IMR-90 (cell line): ENCODE data around the gene ATXN7L2. TPM values are rescaled to one million over a fixed set of nuclear protein-coding genes. Genes with fewer than 3 reads are reported as not detected.

Experiments
- ATAC-seq: fragments of 200-7000 bp; cut with Tn5 transposase; 2 replicates; pipeline ENCODE4 v1.9.1; 2020; ENCODE audit warnings: low read depth, mild to moderate bottlenecking, moderate library complexity
- BruUV-seq: library from RNA; stranded (reverse); fragments of 400-500 nt; replicated peaks from 2 replicates; lab custom pipeline; 2021; lab: Mats Ljungman, UMichigan
- CTCF ChIA-PET: fragments of 300-600 bp; formaldehyde crosslinking; extraction: SDS; loops from one replicate; lab custom pipeline; 2021; ENCODE audit warnings: antibody characterized with exemption; lab: Yijun Ruan, JAX
- POLR2A ChIA-PET: fragments of 300-600 bp; sonication (Branson Sonifier 250); formaldehyde crosslinking; loops from one replicate; lab custom pipeline; 2022; ENCODE audit warnings: antibody characterized with exemption; ENCODE audit not compliant: unreplicated experiment; lab: Charles Lee
- DNase-seq: peaks from one replicate; pipeline ENCODE4 v3.0.0; 2013
- H2AFZ ChIP-seq: replicated peaks from 2 replicates; pipeline ENCODE3; 2013; ENCODE audit warnings: low read length, mild to moderate bottlenecking; ENCODE audit not compliant: poor library complexity
- H2AK5ac ChIP-seq: 2 replicates; pipeline ENCODE4 v1.6.1; 2013; ENCODE audit warnings: low read depth, low read length, inconsistent platforms
- H2AK9ac ChIP-seq: replicated peaks from 2 replicates; pipeline ENCODE3; 2013; ENCODE audit warnings: mild to moderate bottlenecking, low read depth, low read length, moderate library complexity; ENCODE audit not compliant: poor library complexity
- H2BK120ac ChIP-seq: 2 replicates; pipeline ENCODE4 v1.6.1; 2013; ENCODE audit warnings: low read depth, low read length, inconsistent platforms
- H2BK15ac ChIP-seq: 3 replicates; pipeline ENCODE4 v1.6.1; 2013; ENCODE audit warnings: low read depth, low read length, inconsistent platforms
- H2BK20ac ChIP-seq: 2 replicates; pipeline ENCODE4 v1.6.1; 2013; ENCODE audit warnings: low read depth, mild to moderate bottlenecking, inconsistent platforms, low read length, moderate library complexity
- H2BK5ac ChIP-seq: 2 replicates; pipeline ENCODE4 v1.6.1; 2013; ENCODE audit warnings: mild to moderate bottlenecking, low read depth, low read length, inconsistent platforms; ENCODE audit not compliant: poor library complexity, severe bottlenecking
- H3K14ac ChIP-seq: replicated peaks from 2 replicates; pipeline ENCODE4 v1.6.1; 2013; ENCODE audit warnings: low read depth, low read length, inconsistent platforms
- H3K18ac ChIP-seq: 2 replicates; pipeline ENCODE4 v1.6.1; 2013; ENCODE audit warnings: low read depth, low read length, control low read depth
- H3K23ac ChIP-seq: 2 replicates; pipeline ENCODE4 v1.6.1; 2013; ENCODE audit warnings: low read depth, low read length, inconsistent platforms
- H3K27ac ChIP-seq: 2 replicates; pipeline ENCODE4 v1.5.1; 2013; ENCODE audit warnings: mild to moderate bottlenecking, control low read depth, low read length; ENCODE audit not compliant: insufficient read depth
- H3K27me3 ChIP-seq: 2 replicates; pipeline ENCODE4 v1.6.1; 2013; ENCODE audit warnings: low read length; ENCODE audit not compliant: control insufficient read depth, insufficient read depth
- H3K36me3 ChIP-seq: 2 replicates; pipeline ENCODE4 v1.6.1; 2013; ENCODE audit warnings: low read length, mixed read lengths; ENCODE audit not compliant: control insufficient read depth, insufficient read depth
- H3K4ac ChIP-seq: 2 replicates; pipeline ENCODE4 v1.6.1; 2013; ENCODE audit warnings: low read depth, low read length, inconsistent platforms
- H3K4me1 ChIP-seq: 2 replicates; pipeline ENCODE4 v1.6.1; 2013; ENCODE audit warnings: low read length, mixed read lengths; ENCODE audit not compliant: control insufficient read depth, insufficient read depth
- H3K4me2 ChIP-seq: 2 replicates; pipeline ENCODE4 v1.6.1; 2013; ENCODE audit warnings: low read depth, mild to moderate bottlenecking, control low read depth, low read length, moderate library complexity
- H3K4me3 ChIP-seq: 2 replicates; pipeline ENCODE4 v1.5.1; 2013; ENCODE audit warnings: low read depth, mild to moderate bottlenecking, control low read depth, low read length, moderate library complexity; ENCODE audit not compliant: insufficient read depth
- H3K56ac ChIP-seq: 2 replicates; pipeline ENCODE4 v1.6.1; 2013; ENCODE audit warnings: low read length, inconsistent platforms; ENCODE audit not compliant: insufficient read depth; ENCODE audit errors: extremely low read depth
- H3K79me1 ChIP-seq, 2 experiments: 2 replicates each; pipeline ENCODE4 v1.6.1; 2013; ENCODE audit warnings: low read length in 2 of 2, inconsistent platforms in 1 of 2, low read depth in 1 of 2
- H3K9ac ChIP-seq: 2 replicates; pipeline ENCODE4 v1.6.1; 2013; ENCODE audit warnings: low read depth, low read length, control low read depth
- H3K9me1 ChIP-seq: 2 replicates; pipeline ENCODE4 v1.6.1; 2013; ENCODE audit warnings: low read length, inconsistent platforms; ENCODE audit not compliant: insufficient read depth
- H3K9me3 ChIP-seq: 2 replicates; pipeline ENCODE4 v1.6.1; 2013; ENCODE audit warnings: low read length; ENCODE audit not compliant: control insufficient read depth, insufficient read depth
- H4K20me1 ChIP-seq: 2 replicates; pipeline ENCODE4 v1.6.1; 2013; ENCODE audit warnings: low read length, inconsistent platforms; ENCODE audit not compliant: insufficient read depth
- H4K5ac ChIP-seq: 2 replicates; pipeline ENCODE4 v1.6.1; 2013; ENCODE audit warnings: mild to moderate bottlenecking, low read depth, low read length, control low read depth
- H4K8ac ChIP-seq, 2 experiments: 2 replicates each; pipeline ENCODE4 v1.6.1; 2013; ENCODE audit warnings: low read depth in 2 of 2, low read length in 2 of 2, control low read depth in 1 of 2, inconsistent platforms in 1 of 2
- H4K91ac ChIP-seq: 2 replicates; pipeline ENCODE4 v1.6.1; 2013; ENCODE audit warnings: low read depth, low read length, inconsistent platforms; ENCODE audit not compliant: insufficient read depth
- MAZ ChIP-seq: IDR thresholded peaks from 2 replicates; pipeline ENCODE4 v1.6.1; 2012; ENCODE audit warnings: low read depth, mild to moderate bottlenecking, low read length, improper control_type of control experiment, moderate library complexity, borderline replicate concordance
- NFE2L2 ChIP-seq: fragments of 150-350 bp; IDR thresholded peaks from 2 replicates; pipeline ENCODE4 v1.6.1; 2016; ENCODE audit warnings: low read depth, mild to moderate bottlenecking, low read length
- RFX5 ChIP-seq: IDR thresholded peaks from 2 replicates; pipeline ENCODE4 v1.8.0; 2012; ENCODE audit warnings: low read depth, mild to moderate bottlenecking, low read length, moderate library complexity
- WGBS, 2 experiments: methylation state at CpG; one replicate each; pipeline versions ENCODE4 v1.1.5 to v1.1.7; 2013; ENCODE audit warnings: missing lambda C conversion rate in 2 of 2; ENCODE audit not compliant: insufficient read length in 1 of 2; ENCODE audit errors: extremely low coverage in 2 of 2; 5-methylcytosine and 5-hydroxymethylcytosine counted together
- dilution Hi-C: fragments of 300-500 bp; cut with HindIII; formaldehyde crosslinking; loops from one replicate; pipeline ENCODE4 v1.14.3; 2018; ENCODE audit warnings: low sequenced_read_pairs; ENCODE audit not compliant: unreplicated experiment
- in situ Hi-C: fragments of 300-500 bp; cut with MboI; formaldehyde crosslinking; loops from 3 replicates; pipeline ENCODE4 v1.14.3; 2019; ENCODE audit warnings: low sequenced_read_pairs, inconsistent platforms, mixed read lengths
- intact Hi-C: fragments of 100-400 bp; cut with micrococcal nuclease; formaldehyde crosslinking; loops from 2 replicates; pipeline ENCODE4 v1.10.0; 2022
- polyA plus RNA-seq, 3 experiments: library from polyadenylated mRNA; depleted of rRNA; stranded (reverse); fragments of >200 nt; gene quantifications; 2 replicates each; pipeline ENCODE4 v1.2.3, GENCODE V29; 2012; ENCODE audit warnings: low replicate concordance in 1 of 3
- total RNA-seq: library from RNA; depleted of rRNA; stranded (reverse); fragments of >200 nt; gene quantifications from 2 replicates; pipeline ENCODE4 v1.2.3, GENCODE V29; 2012

Gene ATXN7L2
- total and polyA plus RNA-seq, 2 of the 4 experiments (the other 2 are of a cell fraction): 1.3 to 4.8 TPM

GRCh38 chr1:109485001-109485400 is 1.3 kb downstream of the ATXN7L2 start:
- Histone ChIP-seq H3K4me1 (peaks cover 9% of the 10 kb centered on the region), H3K4ac (peak overlapping the region; percentile 90), H3K23ac (peak overlapping the region; percentile 71; the same call in 1 of the 2 replicates), H2BK15ac (no peak overlapping the region; the same call in 2 of the 3 replicates), H3K27ac (no peak overlapping the region), H3K18ac (no peak overlapping the region), H3K9ac (peak overlapping the region; percentile 91), H3K9me1 (peaks cover 8% of the 10 kb centered on the region), H2AFZ (peak overlapping the region; percentile 97), H3K56ac (no peak overlapping the region), H2BK120ac (peak overlapping the region; percentile 78; the same call in 1 of the 2 replicates), H3K79me1 (peaks cover 9 to 22% of the 10 kb centered on the region in 2 experiments; a peak in 3 of 4 replicates), H3K4me3 (peak overlapping the region; percentile 59; the same call in 1 of the 2 replicates), H2BK5ac (peak overlapping the region; percentile 88), H3K36me3 (peaks cover 15% of the 10 kb centered on the region; the same call in 1 of the 2 replicates), H3K27me3 (peaks cover 13% of the 10 kb centered on the region), H4K20me1 (no peaks in the 10 kb centered on the region), H4K8ac (peak overlapping the region; percentile 93 to 94; a peak in 2 of 4 replicates), H3K4me2 (peak overlapping the region; percentile 74; the same call in 1 of the 2 replicates), H2BK20ac (peak overlapping the region; percentile 43; the same call in 1 of the 2 replicates), H3K14ac (0 out of 2 replicates have a peak overlapping the region, but pooled peaks have one; percentile 97), H4K91ac (0 out of 2 replicates have a peak overlapping the region, but pooled peaks have one; percentile 9), H2AK9ac (peak overlapping the region; percentile 89), H2AK5ac (peak overlapping the region; percentile 43), H3K9me3 (no peaks in the 10 kb centered on the region), H4K5ac (no peak overlapping the region; the same call in 1 of the 2 replicates)
- intact Hi-C loops: no loop called here
- no peak for ATAC-seq
- WGBS, 2 experiments: no CpG with 5 or more reads among the region's 3 CpGs
- dilution Hi-C loops: no loop called here
- in situ Hi-C loops: no loop called here
- CTCF ChIA-PET: interaction anchor here (0.7 to 1.1 kb wide), 3 partner anchors 9 to 48 kb away, joined by 3 to 4 read pairs (median 3); partner anchors contain the start of gene CYB561D1
- TF ChIP-seq NFE2L2 (no peak), RFX5 (no peak), MAZ (peak; percentile 60)
- no TSS peak for BruUV-seq
- POLR2A ChIA-PET: no interaction called here
- no peak for DNase-seq
